SK-N-SH (cell line): ENCODE measurements around the gene CAV3. TPM values are rescaled to one million over a fixed set of nuclear protein-coding genes. Genes with fewer than 3 reads are reported as not detected.

Experiments
- CTCF ChIA-PET: fragments of 300-600, 350-600 bp; formaldehyde crosslinking; extraction: SDS; loops from one replicate; lab custom pipeline; 2021; lab: Yijun Ruan, JAX
- POLR2A ChIA-PET: fragments of 350-600 bp; sonication (Branson Sonifier 250); formaldehyde crosslinking; extraction: SDS; loops from one replicate; lab custom pipeline; 2020; ENCODE audit warnings: antibody characterized with exemption, inconsistent platforms; lab: Yijun Ruan, JAX
- DNase-seq: peaks from one replicate; pipeline ENCODE4 v3.0.0; 2012
- H2AFZ ChIP-seq: fragments of 200-600 bp; sonication (generic); 2 replicates; pipeline ENCODE4 v1.8.1; 2016; ENCODE audit warnings: antibody characterized with exemption, mild to moderate bottlenecking, low read depth
- H3F3A ChIP-seq: fragments of 200-600 bp; sonication (generic); replicated peaks from 2 replicates; pipeline ENCODE3; 2016; ENCODE audit warnings: antibody characterized with exemption, mild to moderate bottlenecking; ENCODE audit not compliant: insufficient read depth
- H3K27ac ChIP-seq, 2 experiments: fragments of 200-500 bp in 1 of 2; fragments of 200-600 bp in 1 of 2; sonication (Bioruptor generic) in 1 of 2; sonication (generic), shearing (Covaris generic) in 1 of 2; 2 replicates each; pipeline versions ENCODE4 v1.5.1 to v1.6.1; 2014 to 2016; ENCODE audit warnings: low read depth in 2 of 2, inconsistent platforms in 1 of 2, low read length in 1 of 2, mild to moderate bottlenecking in 1 of 2, mixed read lengths in 1 of 2
- H3K27me3 ChIP-seq: fragments of 200-600 bp; sonication (generic), shearing (Covaris generic); 2 replicates; pipeline ENCODE4 v1.6.1; 2016; ENCODE audit warnings: mixed run types; ENCODE audit not compliant: insufficient read depth
- H3K36me3 ChIP-seq, 2 experiments: fragments of 200-500 bp in 1 of 2; fragments of 200-600 bp in 1 of 2; sonication (Bioruptor generic) in 1 of 2; sonication (generic) in 1 of 2; replicated peaks in 1 of 2; 2 replicates each; pipeline versions ENCODE3 to v1.5.1; 2014 to 2016; ENCODE audit warnings: low read length in 1 of 2, mild to moderate bottlenecking in 1 of 2; ENCODE audit not compliant: insufficient read depth in 2 of 2, control insufficient read depth in 1 of 2
- H3K4me1 ChIP-seq, 2 experiments: fragments of 200-500 bp in 1 of 2; fragments of 200-600 bp in 1 of 2; sonication (Bioruptor generic) in 1 of 2; sonication (generic), shearing (Covaris generic) in 1 of 2; 2 replicates each; pipeline versions ENCODE4 v1.5.1 to v1.6.1; 2014 to 2016; ENCODE audit warnings: low read depth in 1 of 2, low read length in 1 of 2, mixed run types in 1 of 2; ENCODE audit not compliant: insufficient read depth in 2 of 2, control insufficient read depth in 1 of 2
- H3K4me2 ChIP-seq: fragments of 200-600 bp; sonication (generic), shearing (Covaris generic); 2 replicates; pipeline ENCODE4 v1.6.1; 2017; ENCODE audit warnings: mixed run types
- H3K4me3 ChIP-seq, 2 experiments: fragments of 200-500 bp in 1 of 2; fragments of 200-600 bp in 1 of 2; sonication (Bioruptor generic) in 1 of 2; sonication (generic), shearing (Covaris generic) in 1 of 2; 2 replicates each; pipeline versions ENCODE4 v1.5.1 to v1.8.1; 2014 to 2016; ENCODE audit warnings: low read depth in 2 of 2, inconsistent platforms in 1 of 2, low read length in 1 of 2, mild to moderate bottlenecking in 1 of 2, mixed read lengths in 1 of 2, moderate library complexity in 1 of 2
- H3K79me2 ChIP-seq: fragments of 200-600 bp; sonication (generic); 2 replicates; pipeline ENCODE4 v1.8.1; 2017; ENCODE audit warnings: mild to moderate bottlenecking; ENCODE audit not compliant: insufficient read depth
- H3K9ac ChIP-seq: fragments of 200-600 bp; sonication (generic); 2 replicates; pipeline ENCODE4 v1.6.1; 2017; ENCODE audit warnings: mixed run types
- H3K9me2 ChIP-seq: fragments of 200-600 bp; sonication (generic); 2 replicates; pipeline ENCODE4 v1.6.1; 2017; ENCODE audit warnings: mixed run types
- H3K9me3 ChIP-seq: fragments of 200-600 bp; sonication (generic); 2 replicates; pipeline ENCODE4 v1.6.1; 2017; ENCODE audit warnings: mixed run types, mild to moderate bottlenecking, moderate library complexity
- H4K20me1 ChIP-seq: fragments of 200-600 bp; sonication (generic); 2 replicates; pipeline ENCODE4 v1.6.1; 2017; ENCODE audit warnings: mild to moderate bottlenecking, mixed run types; ENCODE audit not compliant: insufficient read depth
- GATA2 ChIP-seq: sonication (generic); formaldehyde crosslinking; IDR thresholded peaks from 2 replicates; pipeline ENCODE4 v1.5.0; 2020; ENCODE audit warnings: mild to moderate bottlenecking, missing genetic modification reagents
- MEF2A ChIP-seq: IDR thresholded peaks from 2 replicates; pipeline ENCODE4 v1.4.0; 2012; ENCODE audit warnings: low read depth, borderline replicate concordance
- POLR2AphosphoS5 ChIP-seq: IDR thresholded peaks from 2 replicates; pipeline ENCODE4 v1.6.1; 2012; ENCODE audit warnings: low read depth, low read length
- RAD21 ChIP-seq: IDR thresholded peaks from 2 replicates; pipeline ENCODE4 v1.6.1; 2012; ENCODE audit warnings: mild to moderate bottlenecking, low read length
- RFX5 ChIP-seq: IDR thresholded peaks from 2 replicates; pipeline ENCODE4 v1.6.1; 2012; ENCODE audit warnings: mild to moderate bottlenecking, improper control_type of control experiment, low read length
- SMC3 ChIP-seq: IDR thresholded peaks from 2 replicates; pipeline ENCODE4 v1.6.1; 2012; ENCODE audit warnings: low read depth, low read length, improper control_type of control experiment
- TAF1 ChIP-seq: IDR thresholded peaks from 2 replicates; pipeline ENCODE4 v1.6.1; 2012; ENCODE audit warnings: low read depth, mild to moderate bottlenecking, low read length, moderate library complexity, borderline replicate concordance
- TCF12 ChIP-seq: IDR thresholded peaks from 2 replicates; pipeline ENCODE4 v1.4.0; 2012
- TEAD4 ChIP-seq: IDR thresholded peaks from 2 replicates; pipeline ENCODE4 v1.4.0; 2012; ENCODE audit warnings: mild to moderate bottlenecking, borderline replicate concordance; ENCODE audit not compliant: insufficient read depth
- WGBS: methylation state at CpG from one replicate; pipeline ENCODE4 v1.1.6; 2017; ENCODE audit warnings: low lambda C conversion rate; 5-methylcytosine and 5-hydroxymethylcytosine counted together
- polyA plus RNA-seq, 3 experiments: library from polyadenylated mRNA; depleted of rRNA; stranded (reverse); fragments of >200 nt; gene quantifications; 2 replicates each; pipeline ENCODE4 v1.2.3, GENCODE V29; 2012
- TF ChIP-seq, protein P1 (sequence below): IDR thresholded peaks from 2 replicates; pipeline ENCODE4 v1.4.0; 2012; ENCODE audit warnings: low read depth, borderline replicate concordance
- TF ChIP-seq, protein P2 (sequence below): IDR thresholded peaks from 2 replicates; pipeline ENCODE4; 2012

The CAV3 gene
- polyA plus RNA-seq, 1 of the 3 experiments (the other 2 are of a cell fraction) = not detected

DNA sequence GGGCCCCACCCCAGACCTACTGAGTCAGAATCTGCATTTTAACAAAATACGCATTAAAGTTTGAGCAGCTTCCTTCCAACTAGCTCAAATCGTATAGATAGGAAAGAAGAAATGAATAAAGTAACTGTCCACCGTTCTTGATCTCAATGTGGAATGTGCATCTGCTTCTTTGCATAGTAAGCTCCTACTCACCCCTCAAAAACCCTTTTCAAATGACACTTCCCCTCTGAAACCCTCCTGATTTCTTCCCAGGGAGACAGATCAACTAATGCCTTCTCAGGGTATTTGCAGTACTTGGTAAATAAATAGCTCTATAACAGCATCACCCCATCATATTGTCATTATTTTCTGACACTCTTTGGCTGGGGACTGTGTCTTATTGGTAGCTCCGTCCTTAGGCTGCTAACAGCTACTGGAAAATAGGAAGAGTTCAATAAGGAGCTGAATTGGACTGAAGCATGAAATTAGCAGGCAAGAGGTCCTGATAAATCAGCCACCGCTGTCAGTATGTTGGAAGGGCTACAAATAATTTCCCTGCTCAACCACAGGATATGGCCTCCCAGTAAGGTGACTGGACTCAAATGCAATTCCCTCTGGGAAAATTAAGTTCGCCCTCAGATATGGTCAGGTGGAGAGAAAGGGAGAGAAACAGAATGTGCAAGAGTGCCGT lies 25.6 kb downstream of the CAV3 start:
- Histone ChIP-seq H3K36me3 (no peaks in the 10 kb centered on the region), H3K79me2 (no peaks in the 10 kb centered on the region), H3K27me3 (no peaks in the 10 kb centered on the region), H3K27ac (no peak overlapping the region), H4K20me1 (no peaks in the 10 kb centered on the region), H3K9me2 (no peaks in the 10 kb centered on the region), H2AFZ (no peak overlapping the region), H3K4me3 (no peak overlapping the region), H3K9me3 (no peaks in the 10 kb centered on the region), H3F3A (no peaks in the 10 kb centered on the region), H3K9ac (no peak overlapping the region)
- WGBS = 83% methylated on average over 7 of the region's 7 CpGs
- POLR2A ChIA-PET = no interaction called here
- CTCF ChIA-PET = interaction anchor here (1.1 to 3.1 kb wide), 3 partner anchors 11 to 96 kb away, joined by 3 to 31 read pairs (median 5); partner anchors contain the start of gene OXTR
- TF ChIP-seq, protein P1, sequence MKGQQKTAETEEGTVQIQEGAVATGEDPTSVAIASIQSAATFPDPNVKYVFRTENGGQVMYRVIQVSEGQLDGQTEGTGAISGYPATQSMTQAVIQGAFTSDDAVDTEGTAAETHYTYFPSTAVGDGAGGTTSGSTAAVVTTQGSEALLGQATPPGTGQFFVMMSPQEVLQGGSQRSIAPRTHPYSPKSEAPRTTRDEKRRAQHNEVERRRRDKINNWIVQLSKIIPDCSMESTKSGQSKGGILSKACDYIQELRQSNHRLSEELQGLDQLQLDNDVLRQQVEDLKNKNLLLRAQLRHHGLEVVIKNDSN = no peak
- TF ChIP-seq, all 33 proteins: peak for 0
- Histone ChIP-seq H3K4me1 (peaks cover 0 to 7% of the 10 kb centered on the region in 2 experiments; a peak in 1 of 4 replicates), H3K4me2 (no peak overlapping the region)
- no peak for DNase-seq

DNA sequence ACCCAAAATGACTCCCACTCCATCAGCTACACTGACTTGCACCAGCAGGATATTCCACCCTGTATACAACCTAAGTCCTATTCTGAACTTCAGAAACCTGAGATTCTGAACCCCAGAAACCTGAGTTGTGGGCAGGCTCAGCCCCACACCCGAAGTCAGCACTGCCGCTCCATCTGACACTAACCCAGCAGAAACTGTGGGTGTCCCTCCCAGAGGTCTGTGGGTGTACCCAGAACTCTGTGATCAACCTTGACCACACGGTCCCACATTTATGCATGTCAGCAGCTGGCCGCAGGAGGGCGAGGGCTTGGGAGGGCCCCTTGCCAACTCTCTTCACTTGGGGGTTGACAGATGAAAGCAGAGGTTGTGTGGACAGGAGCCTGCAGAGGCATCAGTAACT lies 26.5 kb downstream of the CAV3 start:
- DNase-seq = no peak
- H3K4me2 ChIP-seq = no peak overlapping the region
- H3K9me2 ChIP-seq = no peaks in the 10 kb centered on the region
- no peaks in the 10 kb centered on the region for H3K79me2 ChIP-seq
- H2AFZ ChIP-seq = no peak overlapping the region
- no peak overlapping the region for H3K4me3 ChIP-seq
- H4K20me1 ChIP-seq = no peaks in the 10 kb centered on the region
- ChIA-PET POLR2A (no interaction called here), CTCF (interaction anchor here (2.4 to 3.1 kb wide), 2 partner anchors 10 to 97 kb away, joined by 5 to 31 read pairs; partner anchors contain the start of gene OXTR)
- H3K27ac ChIP-seq = no peak overlapping the region
- H3K4me1 ChIP-seq = peaks cover 0 to 11% of the 10 kb centered on the region in 2 experiments; a peak in 1 of 4 replicates
- H3F3A ChIP-seq = no peaks in the 10 kb centered on the region
- TF ChIP-seq SMC3 = no peak
- TF ChIP-seq TCF12 = no peak
- TF ChIP-seq RAD21 = no peak
- no peak for TF ChIP-seq POLR2AphosphoS5
- no peak for TF ChIP-seq TAF1
- TF ChIP-seq, protein P1 = no peak
- no peak for TF ChIP-seq MEF2A
- no peak for TF ChIP-seq TEAD4
- no peak for TF ChIP-seq GATA2
- TF ChIP-seq RFX5 = no peak
- TF ChIP-seq, protein P2, sequence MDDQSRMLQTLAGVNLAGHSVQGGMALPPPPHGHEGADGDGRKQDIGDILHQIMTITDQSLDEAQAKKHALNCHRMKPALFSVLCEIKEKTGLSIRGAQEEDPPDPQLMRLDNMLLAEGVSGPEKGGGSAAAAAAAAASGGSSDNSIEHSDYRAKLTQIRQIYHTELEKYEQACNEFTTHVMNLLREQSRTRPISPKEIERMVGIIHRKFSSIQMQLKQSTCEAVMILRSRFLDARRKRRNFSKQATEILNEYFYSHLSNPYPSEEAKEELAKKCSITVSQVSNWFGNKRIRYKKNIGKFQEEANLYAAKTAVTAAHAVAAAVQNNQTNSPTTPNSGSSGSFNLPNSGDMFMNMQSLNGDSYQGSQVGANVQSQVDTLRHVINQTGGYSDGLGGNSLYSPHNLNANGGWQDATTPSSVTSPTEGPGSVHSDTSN = no peak
- TF ChIP-seq, all 33 proteins: peak for 0
- 83% methylated on average over 5 of the region's 5 CpGs for WGBS
- no peaks in the 10 kb centered on the region for H3K9me3 ChIP-seq
- no peak overlapping the region for H3K9ac ChIP-seq
- H3K36me3 ChIP-seq = no peaks in the 10 kb centered on the region
- H3K27me3 ChIP-seq = no peaks in the 10 kb centered on the region
